Lower lobe of right lung (tissue), 2 donors: ENCODE measurements around the gene LAMA2. TPM values are rescaled to one million over a fixed set of nuclear protein-coding genes. Genes with fewer than 3 reads are reported as not detected.

Experiments used
- ATAC-seq, 2 donors: fragments of 200-7000 bp; cut with Tn5 transposase; one replicate each; pipeline ENCODE4 v1.9.1; 2020 to 2022; ENCODE audit warnings: mild to moderate bottlenecking in 2 of 2, moderate library complexity in 2 of 2
- DNase-seq: peaks from one replicate; pipeline ENCODE4 v3.0.0-alpha.2; 2020
- H3K27ac ChIP-seq: fragments of 200-600 bp; one replicate; pipeline ENCODE4 v1.8.0; 2022
- H3K27me3 ChIP-seq: fragments of 200-600 bp; one replicate; pipeline ENCODE4 v1.8.0; 2022; ENCODE audit warnings: low read depth
- H3K36me3 ChIP-seq: fragments of 200-600 bp; one replicate; pipeline ENCODE4 v1.8.0; 2022; ENCODE audit warnings: mild to moderate bottlenecking
- H3K4me1 ChIP-seq: fragments of 200-600 bp; one replicate; pipeline ENCODE4 v1.8.0; 2022
- H3K4me3 ChIP-seq: fragments of 200-600 bp; one replicate; pipeline ENCODE4 v1.8.0; 2022; ENCODE audit warnings: mild to moderate bottlenecking
- H3K9me3 ChIP-seq: fragments of 200-600 bp; one replicate; pipeline ENCODE4 v1.8.0; 2022
- intact Hi-C: fragments of 100-400 bp; cut with DNase I; formaldehyde crosslinking; loops from one replicate; pipeline ENCODE4 v1.11.0; 2022
- total RNA-seq: library from RNA; stranded (reverse); fragmentation: NEBNext Ultra II Directional; extraction: Animal tissue kit (Norgen Biotek cat#: 25700); gene quantifications from one replicate; pipeline ENCODE4 v1.2.1, GENCODE V29; 2021
- TF ChIP-seq, protein P1 (sequence below): fragments of 200-600 bp; IDR thresholded peaks from one replicate; pipeline ENCODE4 v1.8.0; 2022; ENCODE audit warnings: antibody characterized with exemption, mild to moderate bottlenecking
- donor health status: DM: no; HTN: yes; CAD: no; lungs with severe emphysema.

The LAMA2 gene
- total RNA-seq, 1 donor from 2014 or later: 49.6 TPM

DNA sequence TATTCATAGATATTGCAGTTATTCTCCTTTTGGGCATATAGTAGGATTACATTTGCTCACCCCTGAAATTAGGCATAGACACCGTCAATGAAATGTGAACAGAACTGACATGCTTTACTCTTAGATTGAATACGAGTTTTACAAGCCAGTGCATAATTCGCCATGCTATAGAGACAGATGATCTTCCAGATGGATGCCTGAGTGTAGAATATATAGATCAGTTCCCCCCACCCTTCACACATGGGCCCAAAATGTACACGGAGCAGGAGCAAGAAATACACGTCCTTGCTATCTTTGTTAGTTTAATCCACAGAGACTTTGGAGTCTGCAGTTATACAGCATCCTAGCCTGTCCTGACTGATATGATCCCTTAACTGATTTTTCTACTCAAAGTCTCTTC, 47.4 kb downstream of the LAMA2 start:
- intact Hi-C loops: no loop called here
- ATAC-seq (no peak), DNase-seq (no peak)
- TF ChIP-seq, protein P1, sequence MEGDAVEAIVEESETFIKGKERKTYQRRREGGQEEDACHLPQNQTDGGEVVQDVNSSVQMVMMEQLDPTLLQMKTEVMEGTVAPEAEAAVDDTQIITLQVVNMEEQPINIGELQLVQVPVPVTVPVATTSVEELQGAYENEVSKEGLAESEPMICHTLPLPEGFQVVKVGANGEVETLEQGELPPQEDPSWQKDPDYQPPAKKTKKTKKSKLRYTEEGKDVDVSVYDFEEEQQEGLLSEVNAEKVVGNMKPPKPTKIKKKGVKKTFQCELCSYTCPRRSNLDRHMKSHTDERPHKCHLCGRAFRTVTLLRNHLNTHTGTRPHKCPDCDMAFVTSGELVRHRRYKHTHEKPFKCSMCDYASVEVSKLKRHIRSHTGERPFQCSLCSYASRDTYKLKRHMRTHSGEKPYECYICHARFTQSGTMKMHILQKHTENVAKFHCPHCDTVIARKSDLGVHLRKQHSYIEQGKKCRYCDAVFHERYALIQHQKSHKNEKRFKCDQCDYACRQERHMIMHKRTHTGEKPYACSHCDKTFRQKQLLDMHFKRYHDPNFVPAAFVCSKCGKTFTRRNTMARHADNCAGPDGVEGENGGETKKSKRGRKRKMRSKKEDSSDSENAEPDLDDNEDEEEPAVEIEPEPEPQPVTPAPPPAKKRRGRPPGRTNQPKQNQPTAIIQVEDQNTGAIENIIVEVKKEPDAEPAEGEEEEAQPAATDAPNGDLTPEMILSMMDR: no peak
- Histone ChIP-seq H3K4me1 (no peaks in the 10 kb centered on the region), H3K4me3 (no peak overlapping the region), H3K9me3 (no peaks in the 10 kb centered on the region), H3K27me3 (no peaks in the 10 kb centered on the region), H3K27ac (no peak overlapping the region), H3K36me3 (no peaks in the 10 kb centered on the region)

DNA sequence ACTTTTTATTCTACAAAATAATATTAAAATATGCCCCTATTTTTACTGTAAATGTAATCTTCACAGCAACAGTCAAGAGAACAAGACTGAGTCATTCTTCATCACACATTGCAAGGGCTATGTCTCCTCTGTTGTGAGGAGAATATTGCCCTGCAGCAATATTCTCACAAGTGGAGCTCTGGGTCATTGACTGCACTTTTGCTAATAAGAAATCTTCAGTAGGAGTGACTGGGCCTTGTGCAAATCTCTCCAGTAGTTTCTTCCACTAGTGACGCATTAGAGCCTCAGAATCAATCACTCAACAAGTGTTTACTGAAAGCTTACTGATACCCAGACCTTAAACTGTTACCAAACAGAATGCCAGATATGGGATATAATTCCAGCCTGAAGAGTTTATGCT, 49.1 kb downstream of the LAMA2 start:
- Histone ChIP-seq H3K36me3 (no peaks in the 10 kb centered on the region), H3K9me3 (no peaks in the 10 kb centered on the region), H3K4me1 (no peaks in the 10 kb centered on the region), H3K27ac (no peak overlapping the region), H3K4me3 (no peak overlapping the region), H3K27me3 (no peaks in the 10 kb centered on the region)
- ATAC-seq: no peak
- TF ChIP-seq, protein P1: no peak
- no peak for DNase-seq
- intact Hi-C loops: no loop called here

DNA sequence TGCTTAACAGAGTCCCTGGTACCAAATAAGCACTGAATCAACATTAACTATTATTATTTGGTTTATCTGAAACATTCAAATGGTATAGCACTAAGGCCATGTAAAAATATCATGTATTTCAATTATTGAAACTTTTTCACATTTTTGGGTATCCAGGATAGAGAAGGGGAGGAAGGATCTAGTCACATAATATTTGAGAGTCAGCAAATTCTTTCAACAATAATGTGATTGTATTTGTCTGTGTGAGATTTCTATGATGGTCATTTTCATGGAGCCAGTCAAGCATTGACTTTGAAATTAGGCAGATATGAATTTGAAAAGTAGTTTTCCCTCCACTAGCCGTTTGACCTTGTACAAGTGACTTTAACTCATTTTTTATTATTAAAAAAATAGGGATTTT, 67.9 kb downstream of the LAMA2 start:
- Histone ChIP-seq H3K27ac (no peak overlapping the region), H3K9me3 (no peaks in the 10 kb centered on the region), H3K4me1 (no peaks in the 10 kb centered on the region), H3K27me3 (no peaks in the 10 kb centered on the region), H3K36me3 (no peaks in the 10 kb centered on the region), H3K4me3 (no peak overlapping the region)
- no peak for DNase-seq
- no peak for ATAC-seq
- TF ChIP-seq, protein P1: no peak
- intact Hi-C loops: no loop called here

DNA sequence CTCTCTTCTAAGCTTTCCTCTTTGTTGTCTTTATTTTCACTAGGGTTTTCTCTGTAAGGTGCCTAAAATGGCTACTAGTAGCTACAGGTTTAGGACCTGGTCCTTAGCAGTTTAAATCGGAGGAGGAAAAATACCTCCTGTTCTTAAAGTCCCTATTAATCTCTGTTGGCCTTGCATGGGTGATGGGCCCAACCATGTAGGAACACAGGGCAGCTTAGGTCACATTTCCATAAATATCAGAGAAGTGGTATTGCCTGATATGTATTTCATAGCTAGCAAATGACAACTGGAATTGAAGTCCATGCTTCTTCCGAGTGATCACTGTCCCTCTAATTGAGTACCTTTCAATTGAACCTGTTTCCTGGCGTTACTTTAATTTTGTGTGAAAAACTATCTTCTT, 70.0 kb downstream of the LAMA2 start:
- DNase-seq (no peak), ATAC-seq (no peak)
- H3K27ac ChIP-seq: no peak overlapping the region
- no peaks in the 10 kb centered on the region for H3K9me3 ChIP-seq
- intact Hi-C loops: no loop called here
- no peaks in the 10 kb centered on the region for H3K27me3 ChIP-seq
- TF ChIP-seq, protein P1: no peak
- H3K36me3 ChIP-seq: no peaks in the 10 kb centered on the region
- no peaks in the 10 kb centered on the region for H3K4me1 ChIP-seq
- H3K4me3 ChIP-seq: no peak overlapping the region

DNA sequence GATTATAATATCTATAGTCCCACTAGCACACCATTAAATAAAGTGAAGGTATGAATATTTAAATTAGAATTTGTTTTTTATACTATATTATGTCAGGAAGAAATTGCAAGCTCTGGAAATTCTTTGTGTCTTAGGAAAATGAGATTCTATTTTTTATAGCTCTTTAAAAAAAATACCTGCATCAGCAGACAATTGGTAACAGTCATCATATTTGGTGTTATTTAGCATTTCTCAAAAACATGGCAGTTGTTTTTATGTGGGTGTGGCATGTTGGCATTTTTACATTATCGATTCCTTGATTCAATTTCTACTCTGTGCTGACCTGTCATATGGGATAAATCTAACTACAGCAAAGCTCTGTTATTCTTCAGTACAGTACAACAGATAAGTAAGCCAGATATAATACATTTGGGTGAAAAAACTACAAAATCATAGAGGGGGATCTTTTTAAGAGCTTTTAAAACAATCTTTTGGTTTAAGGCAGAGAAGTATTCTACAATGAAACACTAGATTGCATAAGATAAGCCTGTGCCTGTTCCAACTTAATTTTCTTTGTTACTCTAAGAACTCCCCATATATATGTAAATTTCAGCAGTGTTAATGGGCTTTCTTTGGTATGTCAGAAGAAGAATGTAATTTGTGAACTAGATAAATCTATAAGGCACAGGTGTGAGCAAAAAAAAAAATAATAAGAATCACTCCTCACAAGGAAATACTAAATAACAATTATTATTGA, 71.5 kb downstream of the LAMA2 start:
- H3K27ac ChIP-seq: no peak overlapping the region
- H3K4me1 ChIP-seq: no peaks in the 10 kb centered on the region
- TF ChIP-seq, protein P1: no peak
- no peaks in the 10 kb centered on the region for H3K27me3 ChIP-seq
- DNase-seq (no peak), ATAC-seq (no peak)
- intact Hi-C loops: no loop called here
- H3K36me3 ChIP-seq: no peaks in the 10 kb centered on the region
- no peak overlapping the region for H3K4me3 ChIP-seq
- no peaks in the 10 kb centered on the region for H3K9me3 ChIP-seq
